ENCODE results near the gene METTL6. TPM values are rescaled to one million over a fixed set of nuclear protein-coding genes. Genes with fewer than 3 reads are reported as not detected.
"Not testable (repeated sequence)": the region's sequence is repeated elsewhere in the genome, so short reads cannot be mapped to it uniquely, and the experiment has no call there.

METTL6 gene
- total RNA-seq, 2 experiments from 2014 or later: 12.7 to 23.5 TPM

DNA sequence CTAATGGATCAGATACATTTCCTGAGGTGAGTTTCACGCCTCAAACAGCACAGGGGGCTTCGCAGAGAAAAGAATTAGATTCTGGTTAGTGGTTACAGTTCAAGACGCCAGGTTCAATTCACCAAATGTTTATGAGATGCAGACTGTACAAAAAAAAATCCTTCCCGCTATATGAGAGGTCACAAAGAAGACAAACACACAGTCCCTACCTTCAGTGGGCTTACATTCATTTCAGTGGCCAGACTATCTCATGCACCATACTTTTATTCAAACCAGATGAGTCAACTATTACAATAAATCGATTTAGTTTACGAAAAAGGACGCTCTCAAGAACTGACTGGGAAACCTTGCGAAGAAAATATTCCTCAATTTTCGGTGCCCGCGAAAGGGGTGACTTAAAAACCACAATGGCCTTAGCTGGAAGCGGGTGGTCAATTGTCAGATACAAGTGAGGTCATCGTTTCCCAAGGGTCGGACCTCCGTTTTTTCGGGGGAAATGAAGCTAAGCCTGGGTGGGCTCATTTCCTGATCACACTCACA is 695 bp downstream of the METTL6 start:
- no peaks in the 10 kb centered on the region for H3K9me2 ChIP-seq (ENCODE audit: insufficient read depth, low read length)
- peak overlapping the region; percentile 98 for H3K4me2 ChIP-seq (ENCODE audit: low read length)
- H3K27ac ChIP-seq (ENCODE audit: low read depth, low read length, poor library complexity, severe bottlenecking): peak overlapping the region; percentile 60
- CTCF ChIA-PET (ENCODE audit: unreplicated experiment): no interaction called here
- intact Hi-C loops (cut with micrococcal nuclease; ENCODE audit: unreplicated experiment): loop anchor here (2.0 kb wide), 1 partner anchor 174 kb away; the partner anchor contains the start of genes BTD and HACL1
- H3K79me2 ChIP-seq (ENCODE audit: insufficient read depth, low read depth, low read length): peaks cover 56% of the 10 kb centered on the region
- TSS peak; percentile 77 for BruUV-seq (replicated peaks)
- peaks cover 5% of the 10 kb centered on the region; the same call in 1 of the 2 replicates for H3K9me3 ChIP-seq (ENCODE audit: low read length)
- POLR2A ChIA-PET: interaction anchor here (0.6 to 1.4 kb wide), 2 partner anchors 22 to 66 kb away, joined by 3 read pairs; no protein-coding TSS in a partner anchor
- no peak for DNase-seq (ENCODE audit: low spot score)
- peaks cover 23% of the 10 kb centered on the region for H3K4me1 ChIP-seq (ENCODE audit: insufficient read depth, low read length, poor library complexity, severe bottlenecking)
- peak overlapping the region; percentile 96 for H3K4me3 ChIP-seq (ENCODE audit: low read depth, low read length, poor library complexity, severe bottlenecking)
- TF ChIP-seq, protein P1, sequence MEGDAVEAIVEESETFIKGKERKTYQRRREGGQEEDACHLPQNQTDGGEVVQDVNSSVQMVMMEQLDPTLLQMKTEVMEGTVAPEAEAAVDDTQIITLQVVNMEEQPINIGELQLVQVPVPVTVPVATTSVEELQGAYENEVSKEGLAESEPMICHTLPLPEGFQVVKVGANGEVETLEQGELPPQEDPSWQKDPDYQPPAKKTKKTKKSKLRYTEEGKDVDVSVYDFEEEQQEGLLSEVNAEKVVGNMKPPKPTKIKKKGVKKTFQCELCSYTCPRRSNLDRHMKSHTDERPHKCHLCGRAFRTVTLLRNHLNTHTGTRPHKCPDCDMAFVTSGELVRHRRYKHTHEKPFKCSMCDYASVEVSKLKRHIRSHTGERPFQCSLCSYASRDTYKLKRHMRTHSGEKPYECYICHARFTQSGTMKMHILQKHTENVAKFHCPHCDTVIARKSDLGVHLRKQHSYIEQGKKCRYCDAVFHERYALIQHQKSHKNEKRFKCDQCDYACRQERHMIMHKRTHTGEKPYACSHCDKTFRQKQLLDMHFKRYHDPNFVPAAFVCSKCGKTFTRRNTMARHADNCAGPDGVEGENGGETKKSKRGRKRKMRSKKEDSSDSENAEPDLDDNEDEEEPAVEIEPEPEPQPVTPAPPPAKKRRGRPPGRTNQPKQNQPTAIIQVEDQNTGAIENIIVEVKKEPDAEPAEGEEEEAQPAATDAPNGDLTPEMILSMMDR (conservative IDR thresholded peaks at IDR 0.05; ENCODE audit: low read length): no peak; the same call in 1 of the 2 replicates
- no peak for TF ChIP-seq EZH2phosphoT487 (IDR thresholded peaks at IDR 0.05; ENCODE audit: borderline replicate concordance, low read depth, low read length)
- peaks cover 14% of the 10 kb centered on the region; the same call in 1 of the 2 replicates for H4K20me1 ChIP-seq (ENCODE audit: insufficient read depth, low read length)
- H2AFZ ChIP-seq (ENCODE audit: low read length): peak overlapping the region; percentile 85
- peaks cover 56% of the 10 kb centered on the region for H3K36me3 ChIP-seq (ENCODE audit: insufficient read depth, low read length)

DNA sequence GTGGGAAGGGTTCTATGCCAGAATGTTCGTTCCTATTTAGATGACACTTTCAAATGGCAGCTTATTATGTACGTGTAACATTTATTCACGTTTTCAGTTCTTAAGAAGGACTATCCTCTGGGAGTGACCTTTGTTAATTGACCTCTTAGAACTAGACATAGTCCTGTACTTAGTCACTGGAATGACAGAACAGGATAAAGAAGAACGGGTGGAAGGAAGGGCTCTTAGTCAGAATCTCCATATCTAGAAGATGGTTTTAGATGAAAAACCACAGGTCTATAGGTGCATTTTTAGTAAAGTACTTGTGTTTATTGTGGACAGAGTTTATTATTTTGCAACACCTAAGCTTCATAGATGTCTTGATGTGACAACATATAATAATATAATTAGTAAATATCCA is 6.5 kb downstream of the METTL6 start:
- Histone ChIP-seq H3K4me3 (ENCODE audit: low read depth, low read length, poor library complexity, severe bottlenecking) (no peak overlapping the region), H3K79me2 (ENCODE audit: insufficient read depth, low read depth, low read length) (peaks cover 8% of the 10 kb centered on the region; the same call in 1 of the 2 replicates), H3K27ac (ENCODE audit: low read depth, low read length, poor library complexity, severe bottlenecking) (no peak overlapping the region), H2AFZ (ENCODE audit: low read length) (no peak overlapping the region), H3K36me3 (ENCODE audit: insufficient read depth, low read length) (peaks cover 72% of the 10 kb centered on the region), H3K9me2 (ENCODE audit: insufficient read depth, low read length) (no peaks in the 10 kb centered on the region), H3K9me3 (ENCODE audit: low read length) (no peaks in the 10 kb centered on the region), H3K4me2 (ENCODE audit: low read length) (no peak overlapping the region), H4K20me1 (ENCODE audit: insufficient read depth, low read length) (no peaks in the 10 kb centered on the region), H3K4me1 (ENCODE audit: insufficient read depth, low read length, poor library complexity, severe bottlenecking) (peaks cover 3% of the 10 kb centered on the region)
- POLR2A ChIA-PET: no interaction called here
- CTCF ChIA-PET (ENCODE audit: unreplicated experiment): no interaction called here
- no TSS peak for BruUV-seq (replicated peaks)
- no peak for DNase-seq (ENCODE audit: low spot score)
- TF ChIP-seq, protein P1 (conservative IDR thresholded peaks at IDR 0.05; ENCODE audit: low read length): no peak
- no peak for TF ChIP-seq EZH2phosphoT487 (IDR thresholded peaks at IDR 0.05; ENCODE audit: borderline replicate concordance, low read depth, low read length)
- intact Hi-C loops (cut with micrococcal nuclease; ENCODE audit: unreplicated experiment): no loop called here

DNA sequence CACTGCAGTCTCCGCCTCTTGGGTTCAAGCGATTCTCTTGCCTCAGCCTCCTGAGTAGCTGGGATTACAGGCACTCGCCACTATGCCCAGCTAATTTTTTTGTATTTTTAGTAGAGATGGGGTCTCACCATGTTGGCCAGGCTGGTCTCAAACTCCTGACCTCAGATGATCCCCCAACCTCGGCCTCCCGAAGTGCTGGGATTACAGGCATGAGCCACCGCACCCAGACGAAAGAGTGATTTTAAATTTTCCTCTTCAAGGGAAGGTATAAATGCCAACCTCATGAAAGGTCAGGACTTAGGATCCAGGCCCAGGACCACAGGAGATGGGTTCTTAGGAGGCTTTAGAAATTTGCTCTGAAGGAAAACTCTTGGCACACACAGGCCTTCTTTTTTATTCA is 16.4 kb downstream of the METTL6 start:
- H4K20me1 ChIP-seq (ENCODE audit: insufficient read depth, low read length); intact Hi-C loops (cut with micrococcal nuclease; ENCODE audit: unreplicated experiment); H3K4me3 ChIP-seq (ENCODE audit: low read depth, low read length, poor library complexity, severe bottlenecking); DNase-seq (ENCODE audit: low spot score); H3K4me1 ChIP-seq (ENCODE audit: insufficient read depth, low read length, poor library complexity, severe bottlenecking); H3K4me2 ChIP-seq (ENCODE audit: low read length); H3K27ac ChIP-seq (ENCODE audit: low read depth, low read length, poor library complexity, severe bottlenecking); CTCF ChIA-PET (ENCODE audit: unreplicated experiment); H3K9me3 ChIP-seq (ENCODE audit: low read length); H3K9me2 ChIP-seq (ENCODE audit: insufficient read depth, low read length); H3K79me2 ChIP-seq (ENCODE audit: insufficient read depth, low read depth, low read length); BruUV-seq (replicated peaks); POLR2A ChIA-PET; H2AFZ ChIP-seq (ENCODE audit: low read length): not testable (repeated sequence)
- peaks cover 64% of the 10 kb centered on the region for H3K36me3 ChIP-seq (ENCODE audit: insufficient read depth, low read length)
